PC-9 (cell line): ENCODE measurements around the gene ARHGAP26.

Source experiments
- CTCF ChIP-seq: fragments of 200-600 bp; sonication (generic); conservative IDR thresholded peaks from 2 replicates; pipeline ENCODE4 v1.6.1; 2017; ENCODE audit warnings: mixed run types, antibody characterized with exemption, mild to moderate bottlenecking, moderate library complexity
- EZH2 ChIP-seq: fragments of 200-600 bp; sonication (generic); IDR thresholded peaks from 2 replicates; pipeline ENCODE4 v1.8.0; 2017; ENCODE audit warnings: antibody characterized with exemption, low read depth

DNA sequence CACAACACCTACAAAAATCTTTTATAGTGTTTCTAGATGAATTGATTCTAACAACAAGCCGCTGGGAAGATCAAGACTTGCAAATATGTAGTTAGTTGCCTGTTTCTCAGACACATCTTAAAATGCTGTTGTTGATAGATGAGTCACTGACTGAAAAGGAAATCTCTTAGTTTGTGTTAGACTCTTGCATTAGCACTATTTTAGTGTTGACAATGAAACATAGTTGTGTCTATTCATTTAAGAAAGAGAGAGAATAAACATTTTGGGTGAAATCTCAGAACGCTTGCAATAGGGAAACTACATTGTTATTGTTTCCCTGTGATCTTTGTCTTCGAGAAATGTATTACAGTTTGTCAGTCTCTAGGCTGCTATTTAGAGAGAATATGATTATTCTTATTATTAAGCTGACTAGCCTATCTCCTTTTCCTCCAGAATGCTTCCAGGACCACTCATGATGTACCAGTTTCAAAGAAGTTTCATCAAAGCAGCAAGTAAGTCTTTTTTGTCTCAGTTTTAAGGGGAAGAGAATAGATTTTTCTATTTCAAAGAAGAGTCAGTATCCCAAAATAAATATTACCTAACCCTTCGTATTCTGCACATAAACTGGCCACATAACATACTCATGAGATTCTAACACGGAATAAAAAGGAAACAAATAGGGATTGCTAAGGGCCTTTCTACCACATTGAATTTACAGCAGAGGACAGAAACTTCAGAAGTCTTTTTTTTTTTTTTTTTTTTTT is 285.6 kb downstream of the ARHGAP26 start:
- no peak for TF ChIP-seq CTCF
- no peak for TF ChIP-seq EZH2
